Spinal cord (tissue), 10 donors: ENCODE measurements around the gene GNLY. TPM values are rescaled to one million over a fixed set of nuclear protein-coding genes. Genes with fewer than 3 reads are reported as not detected.

Source experiments
- DNase-seq, 6 donors: peaks; one replicate each; pipeline versions ENCODE4 v3.0.0 to v3.0.0-alpha.2; 2013 to 2015; ENCODE audit warnings: low spot score in 6 of 6, low read depth in 4 of 6
- H3K27ac ChIP-seq: one replicate; pipeline ENCODE4 v1.5.1; 2013; ENCODE audit warnings: low read depth, low read length, control low read depth
- H3K27me3 ChIP-seq: one replicate; pipeline ENCODE4 v1.6.1; 2013; ENCODE audit warnings: low read length; ENCODE audit not compliant: control insufficient read depth, insufficient read depth
- H3K36me3 ChIP-seq: one replicate; pipeline ENCODE4 v1.6.1; 2013; ENCODE audit warnings: low read length; ENCODE audit not compliant: control insufficient read depth, insufficient read depth
- H3K4me1 ChIP-seq: one replicate; pipeline ENCODE4 v1.6.1; 2013; ENCODE audit warnings: low read length; ENCODE audit not compliant: control insufficient read depth, insufficient read depth
- H3K4me3 ChIP-seq: one replicate; pipeline ENCODE4 v1.5.1; 2013; ENCODE audit warnings: low read depth, low read length, control low read depth
- H3K9me3 ChIP-seq: one replicate; pipeline ENCODE4 v1.6.1; 2013; ENCODE audit warnings: low read length; ENCODE audit not compliant: control insufficient read depth, insufficient read depth
- WGBS: methylation state at CpG from one replicate; pipeline ENCODE4 v1.1.5; 2013; ENCODE audit warnings: missing lambda C conversion rate; ENCODE audit not compliant: insufficient coverage; 5-methylcytosine and 5-hydroxymethylcytosine counted together
- polyA plus RNA-seq, 2 donors: library from polyadenylated mRNA; unstranded; fragments of 120-200 nt; gene quantifications; one replicate each; pipeline ENCODE4 v1.2.1, GENCODE V29; 2013; ENCODE audit not compliant: insufficient read length in 2 of 2
- small RNA-seq: library from RNA; depleted of rRNA; stranded (forward); fragments of <200 nt; gene quantifications from one replicate; pipeline ENCODE3, GENCODE V24; 2014; ENCODE audit warnings: low replicate concordance
- total RNA-seq, 2 donors: library from RNA; depleted of rRNA in 1 of 2; stranded (reverse); fragments of 120-200 nt in 1 of 2; fragments of >200 nt in 1 of 2; gene quantifications; one replicate each; pipeline versions ENCODE4 v1.2.3 to v1.2.4, GENCODE V29; 2013 to 2014
- donor health status: healthy.

GNLY gene
- total and polyA plus RNA-seq, 4 donors: 0.40 to 0.80 (median 0.55) TPM; not detected in 1

DNA sequence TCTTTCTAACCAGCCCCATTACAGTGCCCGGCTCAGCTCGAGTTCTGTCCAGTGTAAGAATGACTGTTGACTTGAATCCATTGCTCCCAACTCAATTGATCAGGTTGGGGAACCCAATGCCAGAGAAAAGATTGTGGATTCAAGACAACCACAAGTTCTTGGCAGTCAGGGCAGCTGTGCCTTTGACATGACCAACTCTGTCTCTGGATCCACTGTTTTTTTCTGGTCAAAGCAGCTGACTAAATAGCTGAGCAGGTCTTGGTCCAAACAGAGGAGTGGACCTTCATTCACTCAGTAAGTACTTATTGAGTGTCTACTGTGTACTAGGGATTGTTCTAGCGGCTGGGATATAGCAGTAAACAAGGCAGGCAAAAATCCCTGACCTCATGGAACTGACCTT is 53.3 kb downstream of the GNLY start:
- 100% methylated on average over 3 of the region's 3 CpGs for WGBS
- no peaks in the 10 kb centered on the region for H3K9me3 ChIP-seq
- no peak overlapping the region for H3K4me3 ChIP-seq
- no peaks in the 10 kb centered on the region for H3K36me3 ChIP-seq
- DNase-seq: no peak
- peaks cover 73% of the 10 kb centered on the region for H3K4me1 ChIP-seq
- no peaks in the 10 kb centered on the region for H3K27me3 ChIP-seq
- H3K27ac ChIP-seq: no peak overlapping the region

DNA sequence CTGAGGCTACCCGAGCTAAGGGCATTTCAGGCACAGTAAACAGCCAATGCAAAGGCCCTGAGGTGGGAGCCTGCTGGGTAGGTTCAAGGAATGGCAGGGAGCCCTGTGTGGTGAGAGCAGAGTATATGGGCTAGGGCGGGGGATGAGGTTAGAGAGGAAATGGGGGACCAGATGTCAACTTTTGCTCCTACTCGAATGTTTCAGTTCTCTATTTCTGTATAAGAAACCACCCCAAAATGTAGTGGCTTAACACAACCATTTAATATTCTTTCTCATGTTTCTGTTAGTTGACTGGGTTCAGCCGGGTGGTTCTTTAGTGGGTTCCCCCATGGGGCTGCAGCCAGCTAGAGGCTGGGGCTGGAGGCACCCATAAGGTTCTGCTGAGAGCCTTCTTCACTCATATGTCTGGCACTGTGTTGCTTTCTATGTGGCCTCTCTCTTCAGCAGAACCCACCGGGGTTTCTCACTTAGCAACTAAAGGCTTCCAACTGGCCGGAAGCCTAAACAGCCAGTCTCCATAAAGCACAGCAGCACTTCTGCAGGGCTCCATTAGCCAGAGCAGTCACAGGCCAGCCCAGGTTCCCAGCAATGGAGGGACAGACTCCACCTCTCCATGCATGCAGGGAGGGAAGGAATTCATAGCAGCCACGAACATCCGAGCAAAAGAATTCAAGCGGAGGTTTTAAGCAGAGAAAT is 54.0 kb downstream of the GNLY start:
- H3K9me3 ChIP-seq: no peaks in the 10 kb centered on the region
- no peaks in the 10 kb centered on the region for H3K36me3 ChIP-seq
- H3K27me3 ChIP-seq: peaks cover 1% of the 10 kb centered on the region
- H3K4me1 ChIP-seq: peaks cover 73% of the 10 kb centered on the region
- WGBS: 68% methylated on average over 4 of the region's 9 CpGs
- H3K4me3 ChIP-seq: no peak overlapping the region
- DNase-seq: no peak
- no peak overlapping the region for H3K27ac ChIP-seq

Small RNA genes lying within 50 kb of the gene (small RNA-seq; reads per million reads assigned to genes)
- 0.06 reads per million for gene RNU1-38P

Other genes starting within 250 kb of the GNLY start
- gene MAT2A, start 155.2 kb upstream of the GNLY start, total RNA-seq: 100 to 1,000 TPM; 112 to 119 TPM
- gene MAT2A, start 155.2 kb upstream of the GNLY start, polyA plus RNA-seq: 100 to 1,000 TPM; 327 to 337 TPM
- 10 to 100 TPM; 30.8 to 53.3 TPM for gene GGCX, start 132.9 kb upstream of the GNLY start, total RNA-seq
- 10 to 100 TPM; 31.0 to 44.7 TPM for gene GGCX, start 132.9 kb upstream of the GNLY start, polyA plus RNA-seq
- gene VAMP8, start 116.8 kb upstream of the GNLY start, total RNA-seq: 10 to 100 TPM; 10.3 to 32.3 TPM
- 10 to 100 TPM; 11.5 to 13.9 TPM for gene VAMP8, start 116.8 kb upstream of the GNLY start, polyA plus RNA-seq
- gene VAMP5, start 109.9 kb upstream of the GNLY start, total RNA-seq: 10 to 100 TPM; 13.7 to 45.4 TPM
- 10 to 100 TPM; 27.1 to 43.5 TPM for gene VAMP5, start 109.9 kb upstream of the GNLY start, polyA plus RNA-seq
- gene RNF181, start 98.6 kb upstream of the GNLY start, total RNA-seq: 100 to 1,000 TPM in 1 of 2 donors, 10 to 100 TPM in 1; 69.3 to 213 TPM
- 100 to 1,000 TPM; 105 to 111 TPM for gene RNF181, start 98.6 kb upstream of the GNLY start, polyA plus RNA-seq
- 10 to 100 TPM in 1 of 2 donors, 1 to 10 TPM in 1; 5.4 to 22.2 TPM for gene TMEM150A, start 91.7 kb upstream of the GNLY start, total RNA-seq
- gene TMEM150A, start 91.7 kb upstream of the GNLY start, polyA plus RNA-seq: 10 to 100 TPM; 12.6 to 18.5 TPM
- gene C2orf68, start 82.3 kb upstream of the GNLY start, total RNA-seq: 10 to 100 TPM; 31.6 to 40.4 TPM
- gene C2orf68, start 82.3 kb upstream of the GNLY start, polyA plus RNA-seq: 10 to 100 TPM; 41.7 to 53.0 TPM
- 10 to 100 TPM; 33.7 to 48.5 TPM for gene USP39, start 78.2 kb upstream of the GNLY start, total RNA-seq
- gene USP39, start 78.2 kb upstream of the GNLY start, polyA plus RNA-seq: 10 to 100 TPM; 54.1 to 59.6 TPM
- gene SFTPB, start 26.2 kb upstream of the GNLY start, total RNA-seq: not detected
- gene SFTPB, start 26.2 kb upstream of the GNLY start, polyA plus RNA-seq: under 1 TPM in 1 of 2 donors, not detected in 1; 0.12 TPM
- gene ATOH8, start 59.6 kb downstream of the GNLY start, total RNA-seq: 10 to 100 TPM in 1 of 2 donors, 1 to 10 TPM in 1; 5.8 to 25.8 TPM
- 10 to 100 TPM; 13.5 to 16.8 TPM for gene ATOH8, start 59.6 kb downstream of the GNLY start, polyA plus RNA-seq
- gene ST3GAL5, start 194.6 kb downstream of the GNLY start, total RNA-seq: 10 to 100 TPM; 83.2 to 97.1 TPM
- gene ST3GAL5, start 194.6 kb downstream of the GNLY start, polyA plus RNA-seq: 100 to 1,000 TPM; 120 TPM